Vein endothelial cell (primary cell): ENCODE measurements around the gene ZNF835. TPM values are rescaled to one million over a fixed set of nuclear protein-coding genes. Genes with fewer than 3 reads are reported as not detected.

Experiments used
- total RNA-seq: library from RNA; depleted of rRNA; stranded (reverse); fragments of >200 nt; gene quantifications from 2 replicates; pipeline ENCODE4 v1.2.3, GENCODE V29; 2012

ZNF835 gene
- 0.29 TPM in 1 of 2 replicates, not detected in the other for total RNA-seq

GRCh38 chr19:56671613-56671994 is at the start of gene ZNF835:
TSS of gene ZNF835 (minus strand) at chr19:56671757. CDS start at chr19:56665198, 6,559 bp downstream.

GRCh38 chr19:56642711-56643459 is 28.7 kb downstream of the ZNF835 start, which contains the start of gene SMIM17:
TSS of gene SMIM17 (plus strand) at chr19:56643159. CDS start at chr19:56645668, 2,509 bp downstream.

Other genes with a start within 250 kb of the ZNF835 start
- gene ZNF667, start 194.4 kb downstream of the ZNF835 start, total RNA-seq, result 2.6 and 3.6 TPM in 2 replicates
- gene ZNF471, start 163.9 kb downstream of the ZNF835 start, total RNA-seq, result 0.98 and 2.7 TPM in 2 replicates
- 7.2 and 8.7 TPM in 2 replicates for gene ZFP28, start 132.8 kb downstream of the ZNF835 start, total RNA-seq
- 2.9 and 4.3 TPM in 2 replicates for gene ZNF470, start 104.3 kb downstream of the ZNF835 start, total RNA-seq
- 16.7 and 18.2 TPM in 2 replicates for gene ZNF71, start 76.5 kb downstream of the ZNF835 start, total RNA-seq
- gene SMIM17, start 28.6 kb downstream of the ZNF835 start, total RNA-seq, result 0.38 and 0.98 TPM in 2 replicates
- 0.33 and 2.6 TPM in 2 replicates for gene PEG3, start 169.0 kb upstream of the ZNF835 start, total RNA-seq
- not detected in 2 replicates for gene ZIM2, start 169.0 kb upstream of the ZNF835 start, total RNA-seq